Gastrocnemius medialis (tissue), 4 donors: ENCODE data around the gene HNRNPC.

Experiments
- POLR2A ChIP-seq, 2 donors: fragments of 450-650 bp; IDR thresholded peaks; one replicate each; pipeline ENCODE4 v1.6.1; 2017; ENCODE audit warnings: antibody characterized with exemption in 2 of 2, mild to moderate bottlenecking in 2 of 2, moderate library complexity in 2 of 2
- TF ChIP-seq, protein P1 (sequence below), 5 experiments: fragments of 450-650 bp in 3 of 5; fragments of 200-600 bp in 2 of 5; sonication (generic) in 2 of 5; IDR thresholded peaks in 4 of 5; conservative IDR thresholded peaks in 1 of 5; 1 replicate in 4 of 5; 2 replicates in 1 of 5; pipeline ENCODE4 v1.5.1; 2016 to 2019; ENCODE audit warnings: antibody characterized with exemption in 5 of 5, mild to moderate bottlenecking in 3 of 5, moderate library complexity in 3 of 5

DNA sequence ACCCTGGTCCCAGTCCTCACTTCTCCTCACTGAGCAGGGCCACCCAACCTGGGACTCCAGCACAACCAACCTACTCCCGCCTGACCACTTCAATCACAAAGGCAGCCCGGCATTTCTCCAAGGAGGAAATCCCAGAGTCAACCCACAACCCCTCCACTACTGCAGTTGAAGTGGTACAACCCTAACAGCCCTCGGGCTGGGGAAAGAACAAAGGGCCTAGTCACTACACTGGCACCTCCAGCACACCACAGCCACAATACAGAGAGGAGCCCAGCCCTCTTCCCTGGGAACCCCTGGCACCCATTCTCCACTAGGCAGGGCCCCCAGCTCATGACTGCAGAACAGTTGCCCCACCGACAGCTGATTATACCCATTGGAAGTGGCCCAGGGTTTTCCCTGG lies 99.7 kb downstream of the HNRNPC start:
- TF ChIP-seq, protein P1, sequence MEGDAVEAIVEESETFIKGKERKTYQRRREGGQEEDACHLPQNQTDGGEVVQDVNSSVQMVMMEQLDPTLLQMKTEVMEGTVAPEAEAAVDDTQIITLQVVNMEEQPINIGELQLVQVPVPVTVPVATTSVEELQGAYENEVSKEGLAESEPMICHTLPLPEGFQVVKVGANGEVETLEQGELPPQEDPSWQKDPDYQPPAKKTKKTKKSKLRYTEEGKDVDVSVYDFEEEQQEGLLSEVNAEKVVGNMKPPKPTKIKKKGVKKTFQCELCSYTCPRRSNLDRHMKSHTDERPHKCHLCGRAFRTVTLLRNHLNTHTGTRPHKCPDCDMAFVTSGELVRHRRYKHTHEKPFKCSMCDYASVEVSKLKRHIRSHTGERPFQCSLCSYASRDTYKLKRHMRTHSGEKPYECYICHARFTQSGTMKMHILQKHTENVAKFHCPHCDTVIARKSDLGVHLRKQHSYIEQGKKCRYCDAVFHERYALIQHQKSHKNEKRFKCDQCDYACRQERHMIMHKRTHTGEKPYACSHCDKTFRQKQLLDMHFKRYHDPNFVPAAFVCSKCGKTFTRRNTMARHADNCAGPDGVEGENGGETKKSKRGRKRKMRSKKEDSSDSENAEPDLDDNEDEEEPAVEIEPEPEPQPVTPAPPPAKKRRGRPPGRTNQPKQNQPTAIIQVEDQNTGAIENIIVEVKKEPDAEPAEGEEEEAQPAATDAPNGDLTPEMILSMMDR (IDR thresholded peaks at IDR 0.05 in 4 of 5, conservative IDR thresholded peaks at IDR 0.05 in 1 of 5), result no peak
- no peak for TF ChIP-seq POLR2A (IDR thresholded peaks at IDR 0.05)
